Activated naive CD4-positive, alpha-beta T cell treated with anti-CD3 and anti-CD28 coated beads, Interleukin-2, amount 50 U/mL, for 24 hours (primary cell): ENCODE results near the gene PIGX.

Experiments
- H3K27ac Mint-ChIP-seq: one replicate; pipeline ENCODE4 v1.8.0; 2021; ENCODE audit warnings: mild to moderate bottlenecking, mixed read lengths
- H3K27me3 Mint-ChIP-seq: one replicate; pipeline ENCODE4 v1.8.0; 2021; ENCODE audit warnings: mixed read lengths
- H3K36me3 Mint-ChIP-seq: one replicate; pipeline ENCODE4 v1.8.0; 2021; ENCODE audit warnings: mixed read lengths
- H3K4me1 Mint-ChIP-seq: one replicate; pipeline ENCODE4 v1.8.0; 2021; ENCODE audit warnings: mixed read lengths
- H3K4me3 Mint-ChIP-seq: one replicate; pipeline ENCODE4 v1.8.0; 2021; ENCODE audit warnings: mild to moderate bottlenecking, mixed read lengths
- H3K9me3 Mint-ChIP-seq: one replicate; pipeline ENCODE4 v1.8.0; 2021; ENCODE audit warnings: mixed read lengths

PIGX gene

GRCh38 chr3:196772102-196772501, 59.9 kb downstream of the PIGX start:
- Mint-ChIP-seq H3K9me3 (no peaks in the 10 kb centered on the region), H3K4me1 (peaks cover 74% of the 10 kb centered on the region), H3K4me3 (peak overlapping the region; percentile 39), H3K27ac (no peak overlapping the region), H3K27me3 (no peaks in the 10 kb centered on the region), H3K36me3 (peaks cover 7% of the 10 kb centered on the region)

- Mint-ChIP-seq H3K27me3 (no peaks in the 10 kb centered on the region), H3K27ac (no peak overlapping the region), H3K4me1 (peaks cover 74% of the 10 kb centered on the region), H3K4me3 (no peak overlapping the region), H3K9me3 (no peaks in the 10 kb centered on the region), H3K36me3 (peaks cover 7% of the 10 kb centered on the region)
Observed at GRCh38 chr3:196772897-196773296, 60.7 kb downstream of the PIGX start.

- Mint-ChIP-seq H3K4me1 (peaks cover 84% of the 10 kb centered on the region), H3K27me3 (no peaks in the 10 kb centered on the region), H3K36me3 (peaks cover 7% of the 10 kb centered on the region), H3K9me3 (no peaks in the 10 kb centered on the region), H3K27ac (peak overlapping the region; percentile 64), H3K4me3 (no peak overlapping the region)
Observed at GRCh38 chr3:196774191-196774820, 62.1 kb downstream of the PIGX start.

DNA sequence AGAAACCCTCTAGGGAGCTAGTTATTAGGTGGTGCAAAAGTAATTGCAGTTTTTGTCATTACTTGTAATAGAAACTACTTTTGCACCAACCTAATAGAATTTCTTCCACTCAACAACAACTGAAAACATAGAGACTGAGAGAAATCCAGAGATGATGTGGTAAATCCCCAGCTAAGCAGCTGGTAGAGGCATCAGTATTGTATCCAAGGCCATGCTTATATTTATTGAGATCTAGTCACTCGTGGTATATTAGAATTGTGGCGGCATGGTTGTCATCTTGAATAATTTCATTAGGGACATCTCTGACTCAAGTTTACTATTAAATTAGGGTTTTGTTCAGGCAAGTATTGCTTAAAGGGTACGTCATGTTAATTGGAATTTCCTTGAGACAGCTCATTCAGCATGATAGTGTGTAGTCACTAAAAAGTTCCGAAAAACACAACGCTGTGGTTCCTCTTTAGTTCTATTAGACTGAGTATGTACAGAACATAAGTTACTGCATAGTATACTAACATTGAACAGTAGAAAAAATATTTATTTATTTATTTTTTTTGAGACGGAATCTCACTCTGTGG, 62.8 kb downstream of the PIGX start:
- peaks cover 86% of the 10 kb centered on the region for H3K4me1 Mint-ChIP-seq
- no peak overlapping the region for H3K27ac Mint-ChIP-seq
- H3K36me3 Mint-ChIP-seq = peaks cover 9% of the 10 kb centered on the region
- peak overlapping the region; percentile 11 for H3K4me3 Mint-ChIP-seq
- no peaks in the 10 kb centered on the region for H3K27me3 Mint-ChIP-seq
- H3K9me3 Mint-ChIP-seq = no peaks in the 10 kb centered on the region

DNA sequence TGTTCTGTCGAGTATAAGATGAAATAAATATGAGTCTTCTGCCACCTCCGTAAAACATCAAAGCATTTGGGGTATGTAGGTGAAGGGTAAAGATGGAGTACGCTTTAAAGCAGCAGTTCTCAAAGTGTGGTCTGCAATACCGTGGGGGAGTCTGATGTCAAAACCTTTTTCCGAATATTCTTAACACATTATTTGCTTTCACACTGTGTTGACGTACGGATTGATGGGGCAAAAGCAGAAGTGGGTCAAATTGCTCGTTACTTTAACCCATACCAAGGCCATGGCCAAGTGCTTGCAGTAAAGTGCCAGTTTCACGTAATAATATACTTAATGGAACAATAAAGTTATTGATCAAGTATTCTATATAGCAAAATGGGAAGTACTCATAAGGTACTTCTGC, 63.8 kb downstream of the PIGX start:
- Mint-ChIP-seq H3K9me3 (no peaks in the 10 kb centered on the region), H3K4me3 (no peak overlapping the region), H3K36me3 (peaks cover 12% of the 10 kb centered on the region), H3K27ac (no peak overlapping the region), H3K4me1 (peaks cover 83% of the 10 kb centered on the region), H3K27me3 (no peaks in the 10 kb centered on the region)

- Mint-ChIP-seq H3K27me3 (no peaks in the 10 kb centered on the region), H3K36me3 (peaks cover 12% of the 10 kb centered on the region), H3K4me3 (no peak overlapping the region), H3K27ac (no peak overlapping the region), H3K9me3 (no peaks in the 10 kb centered on the region), H3K4me1 (peaks cover 74% of the 10 kb centered on the region)
Observed at GRCh38 chr3:196777836-196778235, 65.7 kb downstream of the PIGX start.

GRCh38 chr3:196778755-196779154, 66.6 kb downstream of the PIGX start:
- no peaks in the 10 kb centered on the region for H3K27me3 Mint-ChIP-seq
- no peaks in the 10 kb centered on the region for H3K9me3 Mint-ChIP-seq
- no peak overlapping the region for H3K4me3 Mint-ChIP-seq
- H3K4me1 Mint-ChIP-seq = peaks cover 67% of the 10 kb centered on the region
- peaks cover 16% of the 10 kb centered on the region for H3K36me3 Mint-ChIP-seq
- H3K27ac Mint-ChIP-seq = no peak overlapping the region

DNA sequence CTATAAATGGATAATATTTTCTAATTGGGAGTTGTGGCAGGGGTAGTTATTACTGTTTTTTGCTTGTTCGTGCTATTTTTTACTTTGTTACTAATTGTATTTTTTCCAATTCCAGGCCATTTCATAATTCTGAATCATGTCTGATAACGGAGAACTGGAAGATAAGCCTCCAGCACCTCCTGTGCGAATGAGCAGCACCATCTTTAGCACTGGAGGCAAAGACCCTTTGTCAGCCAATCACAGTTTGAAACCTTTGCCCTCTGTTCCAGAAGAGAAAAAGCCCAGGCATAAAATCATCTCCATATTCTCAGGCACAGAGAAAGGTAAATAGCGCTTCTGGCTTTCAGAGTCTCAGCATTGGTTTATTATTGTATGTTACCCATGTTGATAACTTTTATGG, 70.3 kb downstream of the PIGX start:
- Mint-ChIP-seq H3K9me3 (no peaks in the 10 kb centered on the region), H3K4me3 (no peak overlapping the region), H3K27me3 (no peaks in the 10 kb centered on the region), H3K27ac (peak overlapping the region; percentile 62), H3K4me1 (peaks cover 47% of the 10 kb centered on the region), H3K36me3 (peaks cover 26% of the 10 kb centered on the region)
